Kasumi-1 (cell line): ENCODE results near the gene ATP2A3.
A peak's percentile ranks its signal among the peaks of the same experiment; 100 is the strongest.
"Not testable (repeated sequence)": the region's sequence is repeated elsewhere in the genome, so short reads cannot be mapped to it uniquely, and the experiment has no call there.

Experiments used
- DNase-seq, 2 experiments: peaks; one replicate each; lab custom pipeline; 2025; lab: John Stamatoyannopoulos, UW

ATP2A3 gene

GRCh38 chr17:3991699-3992098 lies 27.5 kb upstream of the ATP2A3 start:
- DNase-seq: not testable (repeated sequence)

- DNase-seq: no peak
These were observed 26.3 kb upstream of the ATP2A3 start for GRCh38 chr17:3990386-3991127.

- no peak for DNase-seq
These were observed 25.0 kb upstream of the ATP2A3 start for GRCh38 chr17:3989041-3989886.

- no peak for DNase-seq
These were observed 24.2 kb upstream of the ATP2A3 start for GRCh38 chr17:3988297-3989040.

GRCh38 chr17:3986939-3987335 lies 22.7 kb upstream of the ATP2A3 start:
- DNase-seq: no peak

- DNase-seq: no peak
These were observed 22.2 kb upstream of the ATP2A3 start for GRCh38 chr17:3986270-3986938.

GRCh38 chr17:3985846-3986245 lies 21.6 kb upstream of the ATP2A3 start:
- DNase-seq: no peak

- DNase-seq: peak; percentile 46 to 63
These were observed 19.6 kb upstream of the ATP2A3 start for GRCh38 chr17:3983606-3984484.

- no peak for DNase-seq
These were observed 18.3 kb upstream of the ATP2A3 start for GRCh38 chr17:3982541-3983017.

GRCh38 chr17:3982113-3982512 lies 17.9 kb upstream of the ATP2A3 start:
- no peak for DNase-seq

GRCh38 chr17:3981455-3981854 lies 17.2 kb upstream of the ATP2A3 start:
- no peak for DNase-seq

GRCh38 chr17:3980381-3981014 lies 16.3 kb upstream of the ATP2A3 start:
- DNase-seq: no peak

- DNase-seq: peak in 1 of 2 experiments; percentile 15
These were observed 15.0 kb upstream of the ATP2A3 start for GRCh38 chr17:3979290-3979611.

- DNase-seq: no peak
These were observed 14.4 kb upstream of the ATP2A3 start for GRCh38 chr17:3978421-3979289.

GRCh38 chr17:3977387-3977786 lies 13.2 kb upstream of the ATP2A3 start:
- no peak for DNase-seq

GRCh38 chr17:3976675-3977171 lies 12.5 kb upstream of the ATP2A3 start:
- no peak for DNase-seq

GRCh38 chr17:3974980-3975379 lies 10.7 kb upstream of the ATP2A3 start:
- DNase-seq: no peak

GRCh38 chr17:3974138-3974687 lies 10.0 kb upstream of the ATP2A3 start:
- DNase-seq: peak; percentile 65
